ENCODE data around the gene TBXAS1.
"Not testable (repeated sequence)": the region's sequence is repeated elsewhere in the genome, so short reads cannot be mapped to it uniquely, and the experiment has no call there.

Gene TBXAS1

DNA sequence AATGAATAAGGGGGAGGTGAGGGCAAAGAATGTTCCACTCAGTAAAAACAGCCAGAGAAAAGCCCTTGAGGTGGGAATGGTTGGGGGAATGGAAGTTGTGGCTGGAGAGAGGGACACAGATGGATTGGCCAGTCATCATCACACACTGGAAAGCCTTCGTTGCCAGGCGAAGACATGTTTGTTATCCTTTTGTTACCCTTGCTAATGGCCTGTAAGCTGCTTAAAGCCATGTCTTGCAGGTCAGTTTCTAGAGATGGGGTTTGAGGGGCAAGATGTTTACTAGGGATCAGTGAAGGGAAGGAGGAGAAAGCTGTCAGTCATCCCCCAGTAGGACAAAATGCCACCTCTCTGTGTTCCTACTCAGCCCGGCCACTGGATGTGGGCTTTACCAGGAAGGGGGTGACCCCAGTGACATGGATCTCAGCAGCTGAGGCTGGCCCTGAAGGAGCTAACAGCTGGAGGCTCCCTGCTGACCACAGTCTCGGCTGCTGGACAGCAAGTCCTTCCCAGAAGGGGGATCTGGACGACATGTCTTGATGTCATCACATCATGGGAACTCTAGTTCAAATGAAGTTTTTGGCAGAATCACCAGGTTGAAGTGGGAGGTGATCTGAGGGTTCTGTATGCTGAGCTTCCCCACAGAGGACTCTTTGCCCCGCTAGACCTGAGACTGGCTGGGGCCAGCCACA lies 66.2 kb downstream of the TBXAS1 start:
- DNase-seq, result no peak

DNA sequence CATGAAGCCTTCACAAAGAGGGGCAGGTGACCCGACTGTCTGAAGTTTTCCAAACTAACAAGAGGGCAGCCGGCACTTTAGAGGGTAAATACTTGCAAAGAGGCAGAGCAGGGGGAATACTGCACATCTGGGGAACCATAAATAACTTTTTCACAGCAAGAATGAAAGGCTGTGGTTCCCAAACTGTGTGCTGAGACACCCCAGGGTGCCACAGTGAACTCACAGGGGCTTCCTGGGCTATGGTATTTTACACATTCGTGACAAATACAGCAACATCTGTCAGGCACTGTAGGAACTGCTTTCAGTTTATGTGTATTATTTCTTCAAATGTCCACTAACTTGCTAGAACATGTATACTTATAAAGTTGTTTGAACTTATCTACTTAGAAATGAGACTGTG lies 67.2 kb downstream of the TBXAS1 start:
- DNase-seq, result no peak

GRCh38 chr7:139896831-139897230 lies 67.8 kb downstream of the TBXAS1 start:
- no peak for DNase-seq

DNA sequence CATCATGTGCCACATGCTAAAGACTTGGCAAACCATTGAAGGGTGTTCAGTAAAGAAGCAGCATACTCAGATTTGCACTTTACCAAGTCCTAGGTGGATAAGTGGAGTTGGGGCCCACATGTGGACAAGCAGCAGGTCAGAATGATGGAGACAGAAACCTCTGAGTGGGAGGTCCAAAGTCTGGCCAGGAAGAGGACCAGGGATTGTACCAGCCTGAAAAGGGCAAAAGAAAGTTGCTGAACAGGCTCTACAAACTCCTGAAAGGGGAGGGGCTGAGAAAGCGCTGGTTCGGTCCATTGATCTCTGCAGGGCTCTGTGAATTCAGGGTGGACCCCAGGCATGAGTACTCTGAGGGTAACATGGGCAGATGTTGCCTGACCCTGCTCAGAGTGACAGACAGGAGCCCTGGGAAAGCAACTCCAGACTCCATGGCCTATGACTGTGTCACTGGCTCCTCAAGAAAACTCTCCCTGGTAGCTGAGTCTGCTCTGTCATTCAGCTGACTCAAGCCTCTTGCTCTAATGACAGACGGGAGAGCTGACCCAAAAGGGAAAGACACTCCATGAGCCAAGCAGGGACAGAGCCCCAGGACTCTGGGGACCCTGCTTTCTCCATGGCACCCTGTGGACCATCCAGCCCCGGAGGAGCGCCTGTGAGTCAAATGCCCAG lies 68.5 kb downstream of the TBXAS1 start:
- no peak for DNase-seq

DNA sequence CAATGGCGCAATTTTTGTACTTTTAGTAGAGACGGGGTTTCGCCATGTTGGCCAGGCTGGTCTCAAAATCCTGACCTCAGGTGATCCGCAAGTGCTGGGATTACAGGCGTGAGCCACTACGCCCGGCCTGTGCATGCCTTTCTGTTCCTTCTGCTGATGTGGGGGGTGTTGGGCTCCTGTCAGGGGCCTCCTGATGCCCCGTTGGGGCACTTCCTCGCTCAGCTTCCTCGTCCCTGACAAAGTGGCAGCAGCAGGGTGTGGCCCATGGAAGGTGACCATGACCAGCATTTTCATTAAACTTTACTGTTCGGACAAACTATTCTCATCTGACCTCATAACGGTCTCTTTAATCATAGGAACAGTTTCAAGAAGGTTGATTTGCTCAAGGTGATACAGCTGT lies 69.4 kb downstream of the TBXAS1 start:
- DNase-seq, result no peak

DNA sequence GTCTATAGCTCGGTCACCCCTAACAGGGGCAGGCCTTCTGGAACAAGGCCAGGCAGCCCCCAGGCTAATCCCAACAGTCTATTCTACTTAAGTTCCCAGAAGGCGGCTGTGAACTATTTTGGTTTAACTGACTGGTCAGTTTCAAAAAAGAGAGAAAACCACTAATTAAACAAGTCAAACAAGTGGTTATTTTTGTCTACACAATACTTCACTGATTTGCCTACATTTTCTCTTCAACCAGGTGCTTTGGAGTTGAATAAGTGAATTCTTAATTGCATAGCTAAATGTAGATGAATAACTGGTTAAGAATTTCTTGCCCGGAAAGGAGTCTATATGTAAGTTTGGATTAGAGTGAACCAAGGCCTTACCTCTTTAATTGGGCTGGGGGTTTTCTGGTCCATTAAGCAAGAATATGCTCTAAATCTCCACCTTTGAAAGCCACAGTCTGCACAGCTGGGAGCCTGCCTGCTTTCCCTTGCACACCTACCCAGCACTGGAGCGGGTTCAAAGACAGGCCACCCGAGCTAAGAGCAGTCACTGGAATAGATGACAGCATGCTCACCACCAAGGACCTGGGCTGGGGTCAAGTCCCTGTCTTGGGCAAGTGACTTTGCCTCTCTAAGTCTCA lies 70.4 kb downstream of the TBXAS1 start:
- no peak for DNase-seq

DNA sequence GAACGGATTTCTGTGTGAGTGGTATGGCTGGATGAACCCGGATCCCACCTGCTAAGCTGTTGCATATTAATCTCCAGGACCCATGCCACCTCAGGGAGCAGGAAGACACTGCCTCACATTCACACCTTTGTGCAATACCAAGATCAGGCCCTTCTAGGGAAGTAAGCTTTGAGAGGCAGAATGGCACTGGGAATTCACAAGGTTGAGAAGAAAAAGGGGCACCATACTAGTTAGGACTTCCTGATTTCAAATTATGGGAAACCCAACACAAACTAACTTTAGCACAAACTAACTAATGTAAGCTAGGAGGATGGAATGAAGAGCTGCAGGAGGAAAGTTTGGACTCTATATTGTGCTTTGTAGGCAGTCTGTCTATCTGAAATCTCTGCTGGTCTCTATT lies 71.3 kb downstream of the TBXAS1 start:
- DNase-seq, result no peak

- no peak for DNase-seq
Observed at GRCh38 chr7:139901056-139901795, 72.2 kb downstream of the TBXAS1 start.

DNA sequence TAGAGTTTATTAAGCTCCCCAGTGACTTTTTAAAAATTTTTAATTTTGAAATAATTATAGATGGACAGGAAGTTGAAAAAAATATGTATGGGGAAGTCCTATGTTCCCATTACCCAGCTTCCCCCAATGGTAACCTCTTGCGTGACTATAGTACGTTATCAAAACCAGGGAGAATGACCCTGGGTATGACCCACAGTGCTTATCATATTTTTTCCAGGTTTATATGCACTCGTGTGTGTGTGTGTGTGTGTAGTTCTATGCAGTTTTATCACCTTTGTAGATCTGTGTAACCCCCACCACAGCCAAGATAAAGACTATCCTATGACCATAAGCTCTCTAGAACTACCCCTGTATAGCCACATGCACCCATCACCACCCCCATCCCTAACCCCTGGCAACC lies 72.8 kb downstream of the TBXAS1 start:
- no peak for DNase-seq

GRCh38 chr7:139902436-139903102 lies 73.5 kb downstream of the TBXAS1 start:
- DNase-seq, result no peak

- DNase-seq, result not testable (repeated sequence)
Observed at GRCh38 chr7:139903103-139903477, 74.0 kb downstream of the TBXAS1 start.

DNA sequence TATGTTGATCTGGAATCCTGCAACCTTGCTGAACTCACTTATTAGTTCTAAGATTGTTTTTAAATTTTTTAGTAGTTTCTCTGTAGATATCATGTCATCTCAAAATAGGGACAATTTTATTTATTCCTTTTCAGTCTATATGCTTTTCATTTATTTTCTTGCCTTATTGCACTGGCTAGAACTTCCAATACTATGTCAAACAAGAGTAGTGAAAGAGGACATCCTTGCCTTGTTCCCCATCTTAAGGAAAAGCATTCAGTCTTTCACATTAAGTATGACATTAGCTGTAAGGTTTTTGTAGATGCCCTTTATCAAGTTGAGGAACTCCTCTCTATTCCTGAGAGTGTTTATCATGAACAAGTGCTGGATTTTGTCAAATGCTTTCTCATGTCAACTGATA lies 77.8 kb downstream of the TBXAS1 start:
- no peak for DNase-seq

DNA sequence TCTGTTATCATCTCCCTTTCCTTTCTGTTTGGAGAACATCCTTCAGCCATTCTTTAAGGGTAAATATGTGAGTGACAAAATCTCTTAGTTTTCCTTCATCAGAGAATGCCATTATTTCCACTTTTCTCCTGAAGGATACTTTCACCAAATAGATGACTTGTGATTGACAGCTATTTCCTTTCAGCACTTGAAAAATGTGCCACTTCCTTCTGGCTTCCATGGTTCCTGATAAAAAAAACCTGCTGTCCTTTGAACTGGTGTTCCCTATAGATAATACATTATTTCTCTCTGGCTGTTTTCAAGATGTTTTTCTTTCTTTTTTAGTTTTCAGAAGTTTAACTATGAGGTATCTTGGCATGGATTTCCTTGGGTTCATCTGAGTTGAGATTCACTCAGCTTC lies 79.7 kb downstream of the TBXAS1 start:
- no peak for DNase-seq

DNA sequence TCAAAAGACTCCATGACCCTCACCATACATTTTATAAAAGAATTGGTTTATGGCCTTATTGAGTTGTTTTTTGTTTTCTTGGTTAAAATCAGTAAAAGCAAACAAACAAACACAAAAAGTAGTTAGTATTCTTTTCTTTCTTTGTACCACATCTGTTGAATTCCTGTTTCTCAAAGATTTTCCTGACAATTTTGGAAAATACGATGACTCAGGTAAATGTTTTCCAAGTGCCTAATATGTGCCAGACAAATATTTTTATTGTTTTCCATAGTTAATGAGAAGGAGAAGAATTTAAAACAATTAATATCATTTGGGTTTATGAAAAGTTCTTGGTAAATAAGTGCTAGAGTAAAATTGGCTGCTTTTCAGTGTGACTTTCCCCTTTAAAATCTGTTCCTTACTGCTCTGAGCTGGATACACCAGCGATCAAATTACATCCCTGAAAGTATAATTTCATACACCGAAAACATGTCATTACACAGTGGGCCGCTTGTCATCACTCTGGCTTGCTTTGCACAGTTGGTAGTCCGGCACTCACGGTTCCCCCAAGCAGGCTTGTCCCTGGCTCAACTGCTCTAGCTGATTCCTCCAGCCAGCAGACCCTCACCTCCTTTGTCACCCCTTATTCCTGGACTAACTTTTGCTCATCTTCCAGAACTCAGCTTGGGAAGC lies 80.5 kb downstream of the TBXAS1 start:
- DNase-seq, result no peak

DNA sequence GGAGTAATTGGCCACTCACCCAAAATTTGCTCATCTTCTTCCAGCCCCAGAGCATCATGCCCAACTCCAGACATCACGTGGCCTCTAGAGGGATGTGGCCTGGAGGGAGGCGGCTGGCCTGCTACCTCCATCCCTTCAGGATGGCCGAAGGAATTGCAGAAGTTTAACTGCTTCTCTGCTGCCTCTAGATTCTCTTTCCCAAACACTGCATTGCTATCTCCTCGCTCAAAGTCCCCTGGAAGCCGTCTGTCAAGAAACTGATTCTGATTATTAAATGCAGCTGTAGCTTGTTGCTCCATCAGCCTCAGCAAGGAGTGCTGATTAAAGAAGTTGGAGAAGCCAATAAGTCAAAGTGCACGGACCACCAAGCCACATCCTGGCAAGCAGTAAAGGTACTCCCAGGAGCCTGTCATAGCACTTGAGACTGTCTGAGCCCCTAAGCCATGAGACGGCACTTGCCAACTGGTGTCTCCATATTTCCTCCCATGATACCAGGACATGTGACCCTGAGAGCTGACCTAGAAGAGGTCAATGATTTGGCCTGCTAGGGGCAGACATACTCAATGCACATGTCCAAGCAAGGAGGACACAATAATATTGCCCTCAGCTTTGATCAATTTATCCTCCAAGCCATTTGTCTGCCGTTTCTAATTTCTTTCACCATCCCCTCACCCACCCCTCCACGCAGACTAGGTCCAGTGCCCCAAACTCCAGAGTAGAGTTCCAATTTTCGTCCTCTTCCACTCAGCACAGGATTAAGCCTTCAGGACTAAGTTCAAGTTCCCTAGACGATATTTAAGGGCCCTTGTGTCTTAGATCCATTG lies 84.2 kb downstream of the TBXAS1 start:
- DNase-seq, result no peak

GRCh38 chr7:139913845-139914135 lies 84.7 kb downstream of the TBXAS1 start:
- no peak for DNase-seq

DNA sequence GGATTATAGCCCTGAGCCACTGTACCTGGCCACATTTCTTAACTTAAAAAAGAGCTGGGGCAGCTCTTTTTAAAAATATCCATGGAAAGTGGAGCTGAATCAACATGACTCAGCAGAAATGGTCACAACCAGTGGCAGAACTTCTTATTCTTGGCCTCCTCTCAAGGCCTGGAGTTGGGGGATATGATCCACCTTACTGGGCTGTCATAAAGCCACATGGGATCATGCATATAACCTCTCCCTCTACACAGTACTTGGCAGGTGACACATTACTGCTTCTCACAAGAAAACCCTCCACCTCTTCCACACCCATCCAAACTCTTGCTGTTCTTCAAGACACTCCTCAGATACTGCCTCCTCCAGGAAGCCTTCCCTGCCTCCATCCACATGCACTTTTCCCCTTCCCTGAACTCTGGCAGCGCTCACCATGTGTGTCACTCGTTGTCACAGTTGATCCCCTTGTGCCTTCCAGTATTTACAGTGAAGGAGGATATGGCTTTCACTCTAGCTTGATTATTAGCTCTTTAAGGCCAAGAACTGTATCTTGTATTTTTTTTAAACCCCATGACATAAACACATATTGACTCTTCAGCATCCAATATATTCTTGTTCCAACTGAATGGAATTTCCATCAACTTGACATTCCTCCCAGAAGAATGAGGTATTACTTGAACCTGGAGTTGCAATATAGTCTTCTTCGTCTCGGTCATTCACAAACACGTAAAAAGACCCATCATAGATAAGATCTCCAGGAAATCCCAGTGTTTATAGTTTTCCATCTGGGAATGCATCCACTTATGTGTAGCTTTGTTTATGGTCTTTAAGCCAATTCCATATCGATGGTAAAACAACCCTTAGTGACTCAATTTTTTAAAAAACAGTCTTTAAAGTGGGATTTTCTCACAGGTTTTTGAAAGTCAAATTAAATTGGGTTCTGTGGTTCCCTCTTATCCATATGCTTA lies 85.5 kb downstream of the TBXAS1 start:
- DNase-seq, result no peak

- DNase-seq, result no peak
Observed at GRCh38 chr7:139915268-139915863, 86.3 kb downstream of the TBXAS1 start.

- DNase-seq, result peak; percentile 40
Observed at GRCh38 chr7:139915864-139916716, 87.0 kb downstream of the TBXAS1 start.
